ENCODE measurements around the gene RHNO1.

The RHNO1 gene

GRCh38 chr12:2876431-2877046 is 484 bp upstream of the RHNO1 start:
- peaks cover 3% of the 10 kb centered on the region; the same call in 1 of the 2 replicates for H3F3A ChIP-seq (ENCODE audit: control insufficient read depth, insufficient read depth)
- no peaks in the 10 kb centered on the region for H3K9me3 ChIP-seq (ENCODE audit: control insufficient read depth, insufficient read depth, low read length)
- H3K4me2 ChIP-seq (ENCODE audit: low read length), result peak overlapping the region; percentile 75
- 0 out of 2 replicates have a peak, but pooled peaks cover 4% of the 10 kb centered on the region for H4K20me1 ChIP-seq (ENCODE audit: control insufficient read depth, insufficient read depth, low read depth, low read length)
- TF ChIP-seq EZH2phosphoT487 (IDR thresholded peaks at IDR 0.05; ENCODE audit: borderline replicate concordance, low read length), result no peak
- peak; percentile 9 for TF ChIP-seq CTCF (IDR thresholded peaks at IDR 0.05; ENCODE audit: low read depth, low read length, poor library complexity, severe bottlenecking)
- H3K79me2 ChIP-seq (ENCODE audit: control insufficient read depth, low read length), result peaks cover 100% of the 10 kb centered on the region
- no peaks in the 10 kb centered on the region for H3K9me2 ChIP-seq (replicated peaks; ENCODE audit: control insufficient read depth, low read length)
- H3K27me3 ChIP-seq (ENCODE audit: control insufficient read depth, low read length), result no peaks in the 10 kb centered on the region
- H3K4me3 ChIP-seq (ENCODE audit: low read length), result peak overlapping the region; percentile 90
- peaks cover 55% of the 10 kb centered on the region for H3K36me3 ChIP-seq (ENCODE audit: control insufficient read depth, low read length)
- peak overlapping the region; percentile 75 for H3K27ac ChIP-seq (ENCODE audit: low read depth, low read length)
- peaks cover 23% of the 10 kb centered on the region for H3K4me1 ChIP-seq (ENCODE audit: control insufficient read depth, low read length)

- peak overlapping the region; percentile 75 for H3K27ac ChIP-seq (ENCODE audit: low read depth, low read length)
- peak overlapping the region; percentile 75 for H3K4me2 ChIP-seq (ENCODE audit: low read length)
- H3K79me2 ChIP-seq (ENCODE audit: control insufficient read depth, low read length), result peaks cover 99% of the 10 kb centered on the region
- no peaks in the 10 kb centered on the region for H3K9me2 ChIP-seq (replicated peaks; ENCODE audit: control insufficient read depth, low read length)
- no peak for TF ChIP-seq CTCF (IDR thresholded peaks at IDR 0.05; ENCODE audit: low read depth, low read length, poor library complexity, severe bottlenecking)
- TF ChIP-seq EZH2phosphoT487 (IDR thresholded peaks at IDR 0.05; ENCODE audit: borderline replicate concordance, low read length), result no peak
- 0 out of 2 replicates have a peak, but pooled peaks cover 4% of the 10 kb centered on the region for H4K20me1 ChIP-seq (ENCODE audit: control insufficient read depth, insufficient read depth, low read depth, low read length)
- peak overlapping the region; percentile 90 for H3K4me3 ChIP-seq (ENCODE audit: low read length)
- H3K9me3 ChIP-seq (ENCODE audit: control insufficient read depth, insufficient read depth, low read length), result no peaks in the 10 kb centered on the region
- no peaks in the 10 kb centered on the region for H3K27me3 ChIP-seq (ENCODE audit: control insufficient read depth, low read length)
- peaks cover 23% of the 10 kb centered on the region for H3K4me1 ChIP-seq (ENCODE audit: control insufficient read depth, low read length)
- H3K36me3 ChIP-seq (ENCODE audit: control insufficient read depth, low read length), result peaks cover 40% of the 10 kb centered on the region
- H3F3A ChIP-seq (ENCODE audit: control insufficient read depth, insufficient read depth), result peaks cover 3% of the 10 kb centered on the region; the same call in 1 of the 2 replicates
Observed at GRCh38 chr12:2877953-2878732, 1.1 kb downstream of the RHNO1 start.

GRCh38 chr12:2879853-2880252 is 2.8 kb downstream of the RHNO1 start:
- Histone ChIP-seq H4K20me1 (ENCODE audit: control insufficient read depth, insufficient read depth, low read depth, low read length) (0 out of 2 replicates have a peak, but pooled peaks cover 4% of the 10 kb centered on the region), H3K36me3 (ENCODE audit: control insufficient read depth, low read length) (peaks cover 31% of the 10 kb centered on the region), H3K4me2 (ENCODE audit: low read length) (no peak overlapping the region), H3K79me2 (ENCODE audit: control insufficient read depth, low read length) (peaks cover 93% of the 10 kb centered on the region), H3K27ac (ENCODE audit: low read depth, low read length) (no peak overlapping the region), H3K9me2 (replicated peaks; ENCODE audit: control insufficient read depth, low read length) (no peaks in the 10 kb centered on the region), H3K9me3 (ENCODE audit: control insufficient read depth, insufficient read depth, low read length) (no peaks in the 10 kb centered on the region), H3F3A (ENCODE audit: control insufficient read depth, insufficient read depth) (peaks cover 3% of the 10 kb centered on the region; the same call in 1 of the 2 replicates), H3K4me3 (ENCODE audit: low read length) (no peak overlapping the region), H3K27me3 (ENCODE audit: control insufficient read depth, low read length) (no peaks in the 10 kb centered on the region), H3K4me1 (ENCODE audit: control insufficient read depth, low read length) (peaks cover 26% of the 10 kb centered on the region)
- TF ChIP-seq CTCF (IDR thresholded peaks at IDR 0.05; ENCODE audit: low read depth, low read length, poor library complexity, severe bottlenecking), result no peak
- TF ChIP-seq EZH2phosphoT487 (IDR thresholded peaks at IDR 0.05; ENCODE audit: borderline replicate concordance, low read length), result no peak
